CD4-positive, alpha-beta T cell treated with Interleukin-12 subunit alpha and Interleukin-12 subunit beta, for 1 hour (primary cell): ENCODE measurements around the gene WDPCP.
"Not testable (repeated sequence)": the region's sequence is repeated elsewhere in the genome, so short reads cannot be mapped to it uniquely, and the experiment has no call there.

Experiments used
- DNase-seq: peaks from one replicate; pipeline ENCODE4 v3.0.0-alpha.2; 2020

WDPCP gene

GRCh38 chr2:63537306-63537705 lies 51.0 kb downstream of the WDPCP start:
- no peak for DNase-seq

- DNase-seq = no peak
Observed at GRCh38 chr2:63530704-63531279, 57.5 kb downstream of the WDPCP start.

- DNase-seq = no peak
Observed at GRCh38 chr2:63525905-63526304, 62.4 kb downstream of the WDPCP start.

- DNase-seq = no peak
Observed at GRCh38 chr2:63522950-63523349, 65.3 kb downstream of the WDPCP start.

- DNase-seq = no peak
Observed at GRCh38 chr2:63520793-63521192, 67.5 kb downstream of the WDPCP start.

- DNase-seq = no peak
Observed at GRCh38 chr2:63514781-63515180, 73.5 kb downstream of the WDPCP start.

GRCh38 chr2:63514237-63514716 lies 74.0 kb downstream of the WDPCP start:
- DNase-seq = no peak

- no peak for DNase-seq
Observed at GRCh38 chr2:63506320-63506719, 82.0 kb downstream of the WDPCP start.

GRCh38 chr2:63503818-63504217 lies 84.5 kb downstream of the WDPCP start:
- DNase-seq = no peak

- DNase-seq = no peak
Observed at GRCh38 chr2:63500398-63500797, 87.9 kb downstream of the WDPCP start.

GRCh38 chr2:63497576-63497975 lies 90.7 kb downstream of the WDPCP start:
- no peak for DNase-seq

- no peak for DNase-seq
Observed at GRCh38 chr2:63494968-63495367, 93.3 kb downstream of the WDPCP start.

- no peak for DNase-seq
Observed at GRCh38 chr2:63494100-63494499, 94.2 kb downstream of the WDPCP start.

GRCh38 chr2:63488118-63488713 lies 100.1 kb downstream of the WDPCP start:
- no peak for DNase-seq

- no peak for DNase-seq
Observed at GRCh38 chr2:63486861-63487290, 101.4 kb downstream of the WDPCP start.

- DNase-seq = no peak
Observed at GRCh38 chr2:63484901-63485300, 103.4 kb downstream of the WDPCP start.

GRCh38 chr2:63484481-63484880 lies 103.8 kb downstream of the WDPCP start:
- no peak for DNase-seq

GRCh38 chr2:63477686-63478085 lies 110.6 kb downstream of the WDPCP start:
- DNase-seq = no peak

GRCh38 chr2:63469313-63469712 lies 119.0 kb downstream of the WDPCP start:
- not testable (repeated sequence) for DNase-seq

GRCh38 chr2:63465633-63466032 lies 122.6 kb downstream of the WDPCP start:
- no peak for DNase-seq

GRCh38 chr2:63463142-63463541 lies 125.1 kb downstream of the WDPCP start:
- no peak for DNase-seq

GRCh38 chr2:63446658-63447057 lies 141.6 kb downstream of the WDPCP start:
- DNase-seq = no peak

- no peak for DNase-seq
Observed at GRCh38 chr2:63444565-63445288, 143.6 kb downstream of the WDPCP start.

- no peak for DNase-seq
Observed at GRCh38 chr2:63440612-63441011, 147.7 kb downstream of the WDPCP start.
